ENCODE results near the gene CXCR1.

CXCR1 gene

GRCh38 chr2:218180467-218181114, 13.8 kb upstream of the CXCR1 start (continued):
- no peak for TF ChIP-seq ZNF792 (tag by site-specific recombination; IDR thresholded peaks at IDR 0.05)
- no peak for TF ChIP-seq ZNF596 (tag by site-specific recombination; IDR thresholded peaks at IDR 0.05)
- TF ChIP-seq SETDB1 (IDR thresholded peaks at IDR 0.05; ENCODE audit: insufficient read length, low read length), result no peak

- no peaks in the 10 kb centered on the region for H3K36me3 ChIP-seq (ENCODE audit: control insufficient read depth in 2 of 2, insufficient read depth in 1 of 2, low read length in 2 of 2)
- H3K9me3 ChIP-seq (ENCODE audit: control insufficient read depth, insufficient read depth, low read depth, low read length), result no peaks in the 10 kb centered on the region
- ChIA-PET CTCF (interaction anchor here (1.1 kb wide), 1 partner anchor 13 kb away, joined by 3 read pairs; no protein-coding TSS in a partner anchor), POLR2A (no interaction called here)
- no peak overlapping the region for H3K4me3 ChIP-seq (ENCODE audit: low read depth, low read length)
- H3K4me1 ChIP-seq (ENCODE audit: control insufficient read depth, insufficient read depth, low read length), result no peaks in the 10 kb centered on the region
- no peak for TF ChIP-seq ZNF518A (tag by site-specific recombination; conservative IDR thresholded peaks at IDR 0.05; ENCODE audit: low read depth)
- no peak for TF ChIP-seq ZBTB6 (tag by site-specific recombination; IDR thresholded peaks at IDR 0.05)
- no peak for TF ChIP-seq ZNF148 (tag by site-specific recombination; IDR thresholded peaks at IDR 0.05; ENCODE audit: borderline replicate concordance)
- no peak overlapping the region for H3K27ac ChIP-seq (ENCODE audit: extremely low read depth, low read depth, low read length)
These were observed 13.0 kb upstream of the CXCR1 start for GRCh38 chr2:218179782-218180181.

GRCh38 chr2:218172845-218173244, 6.1 kb upstream of the CXCR1 start:
- no peaks in the 10 kb centered on the region for H3K36me3 ChIP-seq (ENCODE audit: control insufficient read depth in 2 of 2, insufficient read depth in 1 of 2, low read length in 2 of 2)
- ChIA-PET CTCF (interaction anchor here (0.6 to 2.0 kb wide), 2 partner anchors 10 to 294 kb away, joined by 3 to 4 read pairs; no protein-coding TSS in a partner anchor), POLR2A (no interaction called here)
- H3K4me3 ChIP-seq (ENCODE audit: low read depth, low read length), result no peak overlapping the region
- no peaks in the 10 kb centered on the region for H3K9me3 ChIP-seq (ENCODE audit: control insufficient read depth, insufficient read depth, low read depth, low read length)
- TF ChIP-seq ZNF629 (tag by site-specific recombination; IDR thresholded peaks at IDR 0.05) (no peak), ZNF24 (tag by site-specific recombination; IDR thresholded peaks at IDR 0.05) (no peak), ZNF324 (tag by site-specific recombination; IDR thresholded peaks at IDR 0.05) (no peak), ZNF580 (tag by site-specific recombination; IDR thresholded peaks at IDR 0.05) (no peak), ZNF404 (tag by site-specific recombination; IDR thresholded peaks at IDR 0.05) (no peak), GLI4 (tag by site-specific recombination; IDR thresholded peaks at IDR 0.05) (no peak), HOXC10 (CRISPR knock-in tag; IDR thresholded peaks at IDR 0.05) (no peak), EGR2 (tag by site-specific recombination; IDR thresholded peaks at IDR 0.05; ENCODE audit: low read depth) (no peak), KLF9 (tag by site-specific recombination; IDR thresholded peaks at IDR 0.05; ENCODE audit: low read depth) (no peak), ZNF837 (tag by site-specific recombination; IDR thresholded peaks at IDR 0.05) (no peak), ZNF221 (tag by site-specific recombination; IDR thresholded peaks at IDR 0.05; ENCODE audit: borderline replicate concordance) (no peak), BCL11B (tag by site-specific recombination; IDR thresholded peaks at IDR 0.05; ENCODE audit: low read depth) (no peak), ZBTB17 (tag by site-specific recombination; IDR thresholded peaks at IDR 0.05) (no peak), ZNF311 (tag by site-specific recombination; IDR thresholded peaks at IDR 0.05; ENCODE audit: borderline replicate concordance) (no peak)
- H3K4me1 ChIP-seq (ENCODE audit: control insufficient read depth, insufficient read depth, low read length), result no peaks in the 10 kb centered on the region
- H3K27ac ChIP-seq (ENCODE audit: extremely low read depth, low read depth, low read length), result no peak overlapping the region

Data from HEK293 (cell line).